ENCODE data around the gene NMT1.

NMT1 gene

DNA sequence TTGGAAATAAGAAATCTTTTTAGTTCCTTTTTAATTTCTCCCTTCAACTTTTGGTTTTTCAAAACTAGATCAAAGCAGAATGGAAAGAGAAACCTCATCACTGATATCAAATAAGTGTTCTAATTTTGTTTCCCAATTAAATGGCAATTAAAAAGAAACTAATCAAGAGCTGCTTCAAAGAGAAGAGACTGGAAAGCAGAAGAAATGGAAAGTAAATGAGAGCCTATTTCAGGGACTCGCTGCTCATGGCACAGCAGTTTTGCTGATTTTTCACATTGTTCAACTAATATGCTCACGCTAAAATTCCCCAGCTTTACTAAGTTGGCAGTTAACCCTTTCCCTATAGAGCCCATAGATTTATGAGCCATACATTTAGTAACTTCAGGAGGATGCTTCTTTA, 6.5 kb downstream of the NMT1 start:
- no peak overlapping the region for H3K4me3 ChIP-seq (ENCODE audit: low read depth, low read length)
- TF ChIP-seq, protein P1, sequence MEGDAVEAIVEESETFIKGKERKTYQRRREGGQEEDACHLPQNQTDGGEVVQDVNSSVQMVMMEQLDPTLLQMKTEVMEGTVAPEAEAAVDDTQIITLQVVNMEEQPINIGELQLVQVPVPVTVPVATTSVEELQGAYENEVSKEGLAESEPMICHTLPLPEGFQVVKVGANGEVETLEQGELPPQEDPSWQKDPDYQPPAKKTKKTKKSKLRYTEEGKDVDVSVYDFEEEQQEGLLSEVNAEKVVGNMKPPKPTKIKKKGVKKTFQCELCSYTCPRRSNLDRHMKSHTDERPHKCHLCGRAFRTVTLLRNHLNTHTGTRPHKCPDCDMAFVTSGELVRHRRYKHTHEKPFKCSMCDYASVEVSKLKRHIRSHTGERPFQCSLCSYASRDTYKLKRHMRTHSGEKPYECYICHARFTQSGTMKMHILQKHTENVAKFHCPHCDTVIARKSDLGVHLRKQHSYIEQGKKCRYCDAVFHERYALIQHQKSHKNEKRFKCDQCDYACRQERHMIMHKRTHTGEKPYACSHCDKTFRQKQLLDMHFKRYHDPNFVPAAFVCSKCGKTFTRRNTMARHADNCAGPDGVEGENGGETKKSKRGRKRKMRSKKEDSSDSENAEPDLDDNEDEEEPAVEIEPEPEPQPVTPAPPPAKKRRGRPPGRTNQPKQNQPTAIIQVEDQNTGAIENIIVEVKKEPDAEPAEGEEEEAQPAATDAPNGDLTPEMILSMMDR (IDR thresholded peaks at IDR 0.05; ENCODE audit: borderline replicate concordance, insufficient read depth, low read depth, low read length), result no peak

DNA sequence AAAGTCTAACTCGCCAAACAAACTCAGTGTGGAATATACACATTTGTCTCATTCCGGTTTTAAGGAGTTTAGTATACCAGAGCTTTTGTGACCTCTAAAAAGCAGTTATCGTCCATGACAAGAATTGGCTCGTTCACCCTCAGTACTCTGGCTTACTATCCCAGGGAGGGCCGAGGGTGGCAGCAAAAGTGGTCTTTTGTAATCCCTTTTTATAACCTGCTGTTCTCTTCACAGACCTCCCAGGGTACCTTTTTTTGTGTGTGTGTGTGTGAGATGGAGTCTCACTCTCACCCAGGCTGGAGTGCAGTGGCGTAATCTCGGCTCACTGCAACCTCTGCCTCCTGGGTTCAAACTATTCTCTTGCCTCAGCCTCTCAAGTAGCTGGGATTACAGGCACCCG, 8.9 kb downstream of the NMT1 start:
- H3K4me3 ChIP-seq (ENCODE audit: low read depth, low read length), result no peak overlapping the region
- TF ChIP-seq, protein P1 (IDR thresholded peaks at IDR 0.05; ENCODE audit: borderline replicate concordance, insufficient read depth, low read depth, low read length), result no peak

DNA sequence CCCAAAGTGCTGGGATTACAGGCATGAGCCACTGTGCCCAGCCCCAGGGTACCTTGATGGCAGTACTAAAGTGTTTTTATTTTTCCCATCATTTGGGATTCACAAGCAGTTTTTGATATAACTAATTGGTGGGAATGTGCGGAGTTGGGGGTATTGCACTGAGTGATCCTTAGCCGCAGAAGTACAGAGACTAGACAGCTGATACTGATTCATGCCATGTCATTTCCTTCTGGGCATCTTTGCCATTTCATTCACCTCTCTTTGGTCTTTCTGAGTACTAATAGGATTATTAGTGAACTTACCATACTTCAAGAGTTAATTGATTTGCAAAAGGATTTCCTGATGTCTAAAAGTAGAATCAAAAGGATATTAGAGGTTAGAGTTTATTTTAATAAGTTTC, 9.7 kb downstream of the NMT1 start:
- TF ChIP-seq, protein P1 (IDR thresholded peaks at IDR 0.05; ENCODE audit: borderline replicate concordance, insufficient read depth, low read depth, low read length), result no peak
- no peak overlapping the region for H3K4me3 ChIP-seq (ENCODE audit: low read depth, low read length)

DNA sequence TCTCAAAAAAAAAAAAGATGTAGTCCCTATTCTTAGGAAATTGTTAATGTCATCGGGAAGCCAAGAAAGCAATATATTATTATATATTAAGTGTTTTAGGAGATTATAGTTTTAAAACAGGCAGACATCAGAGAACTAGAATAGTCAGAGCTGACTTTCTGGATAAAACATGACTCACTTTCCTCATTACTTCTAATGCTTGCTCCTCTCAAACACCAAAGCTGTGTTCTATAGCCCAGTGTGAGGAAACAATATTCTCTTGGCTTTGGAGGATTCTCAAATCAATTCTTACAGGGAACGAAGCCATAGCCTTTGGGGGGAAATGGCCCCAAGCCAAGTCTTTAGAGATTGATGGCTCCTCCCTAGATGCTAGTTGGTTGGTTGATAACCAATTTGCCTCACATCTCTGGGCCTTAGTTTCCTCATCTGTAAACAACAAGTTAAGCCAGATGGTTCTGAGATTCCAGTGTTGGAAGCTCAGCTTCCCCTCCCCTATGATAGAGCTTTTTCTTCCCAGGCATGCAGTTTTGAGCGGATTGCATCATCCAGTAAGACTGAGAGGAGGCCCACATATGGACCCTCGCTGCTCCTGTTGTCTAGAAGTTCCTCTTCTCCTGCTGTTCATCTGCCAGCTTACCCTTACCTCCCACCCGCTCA, 12.4 kb downstream of the NMT1 start:
- TF ChIP-seq, protein P1 (IDR thresholded peaks at IDR 0.05; ENCODE audit: borderline replicate concordance, insufficient read depth, low read depth, low read length), result no peak
- H3K4me3 ChIP-seq (ENCODE audit: low read depth, low read length), result no peak overlapping the region

DNA sequence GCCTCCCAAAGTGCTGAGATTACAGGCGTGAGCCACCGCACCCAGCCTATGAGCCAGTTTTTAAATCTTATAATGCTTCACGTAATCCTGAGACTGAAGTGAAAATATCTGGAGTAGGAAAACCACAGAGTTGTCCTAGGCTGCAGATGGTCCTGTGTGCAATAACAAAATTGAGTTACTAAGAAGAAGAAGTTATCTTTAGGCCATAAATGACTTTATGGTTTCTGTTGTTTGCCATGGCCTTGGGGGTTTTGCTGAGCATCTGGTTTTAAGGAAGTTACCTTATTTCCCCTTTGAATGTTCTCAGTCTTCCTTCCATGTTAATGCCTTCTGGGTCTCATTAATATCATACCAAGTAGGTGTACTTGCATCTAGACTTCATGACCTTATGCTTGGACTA, 16.5 kb downstream of the NMT1 start:
- TF ChIP-seq, protein P1 (IDR thresholded peaks at IDR 0.05; ENCODE audit: borderline replicate concordance, insufficient read depth, low read depth, low read length), result no peak
- no peak overlapping the region for H3K4me3 ChIP-seq (ENCODE audit: low read depth, low read length)

DNA sequence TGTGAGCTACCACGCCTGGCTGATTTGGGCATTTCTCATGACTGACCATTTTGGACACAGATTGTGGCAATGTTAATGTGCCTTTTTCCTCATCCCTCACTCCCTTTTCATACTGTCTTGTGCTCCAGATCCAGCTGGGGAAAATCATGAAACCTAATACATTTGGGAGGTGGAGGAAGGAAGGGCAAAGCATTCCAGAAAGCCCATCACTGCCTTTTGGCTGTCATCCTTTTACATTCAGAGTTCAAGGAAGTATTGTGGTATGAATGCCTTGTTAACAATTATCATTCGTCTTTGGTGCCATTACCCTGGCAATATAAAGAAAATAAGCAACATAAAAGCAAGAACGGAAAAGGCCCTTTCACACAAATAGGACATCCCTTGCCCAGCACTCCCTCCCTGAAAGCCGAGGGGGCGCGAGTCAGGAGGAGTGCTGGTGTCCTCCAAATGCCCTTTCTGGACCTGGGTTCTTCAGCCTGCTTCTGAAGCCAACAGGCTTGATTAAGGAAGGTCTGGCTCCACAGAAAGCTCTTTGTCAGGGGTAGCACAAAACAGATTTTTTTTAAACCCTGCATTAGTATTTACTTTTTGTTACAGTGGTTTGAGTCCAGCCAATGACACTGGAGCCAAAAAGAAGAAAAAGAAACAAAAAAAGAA, 20.1 kb downstream of the NMT1 start:
- no peak overlapping the region for H3K4me3 ChIP-seq (ENCODE audit: low read depth, low read length)
- TF ChIP-seq, protein P1 (IDR thresholded peaks at IDR 0.05; ENCODE audit: borderline replicate concordance, insufficient read depth, low read depth, low read length), result no peak

DNA sequence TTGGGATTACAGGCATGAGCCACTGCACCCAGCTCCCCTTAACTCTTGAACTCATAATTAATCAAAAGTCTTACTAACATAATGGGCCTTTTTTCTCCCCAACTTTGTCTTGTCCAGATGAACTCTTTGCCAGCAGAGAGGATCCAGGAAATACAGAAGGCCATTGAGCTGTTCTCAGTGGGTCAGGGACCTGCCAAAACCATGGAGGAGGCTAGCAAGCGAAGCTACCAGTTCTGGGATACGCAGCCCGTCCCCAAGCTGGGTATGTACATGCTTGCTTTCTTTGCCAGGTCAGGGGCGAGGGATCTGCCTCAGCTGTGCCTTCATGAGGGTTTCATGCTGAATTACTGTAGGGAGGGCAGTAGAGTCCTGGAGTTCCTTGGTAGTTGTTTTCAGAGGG, 25.3 kb downstream of the NMT1 start:
- TF ChIP-seq, protein P1 (IDR thresholded peaks at IDR 0.05; ENCODE audit: borderline replicate concordance, insufficient read depth, low read depth, low read length), result no peak

More for the DNA sequence above, 25.3 kb downstream of the NMT1 start:
- no peak overlapping the region for H3K4me3 ChIP-seq (ENCODE audit: low read depth, low read length)
